ENCODE data around the gene CAPN13.

GRCh38 chr2:30847841-30848240 is 40.6 kb upstream of the CAPN13 start:
- TF ChIP-seq CTCF (IDR thresholded peaks at IDR 0.05; ENCODE audit: low read depth, low read length), result no peak
- TF ChIP-seq EZH2phosphoT487 (IDR thresholded peaks at IDR 0.05; ENCODE audit: low read depth), result no peak

Measured in OCI-LY3 (cell line).